ENCODE results near the gene PIK3R3.

DNA sequence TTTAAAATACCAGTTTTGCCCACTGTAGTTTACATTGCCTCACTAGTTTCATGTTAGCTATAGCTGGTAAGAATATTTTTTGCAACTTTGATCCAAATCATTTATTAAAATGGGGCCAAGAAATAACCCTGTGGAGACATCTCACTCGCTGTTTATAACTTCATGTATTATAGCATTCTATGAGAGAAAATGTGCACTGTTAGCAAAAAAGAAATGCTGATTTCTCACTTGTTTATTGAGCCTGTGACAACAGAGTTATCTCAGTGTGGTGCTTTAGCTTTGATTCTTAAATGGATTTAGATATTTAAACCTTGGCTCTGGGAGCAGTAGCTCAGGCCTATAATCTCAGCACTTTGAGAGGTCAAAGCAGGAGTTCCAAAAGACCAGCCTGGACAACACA lies 127.9 kb downstream of the PIK3R3 start:
- no peak for TF ChIP-seq EZH2 (IDR thresholded peaks at IDR 0.05; ENCODE audit: insufficient read depth, poor library complexity, severe bottlenecking)
- no peak for TF ChIP-seq EZH2phosphoT487 (IDR thresholded peaks at IDR 0.05; ENCODE audit: insufficient read depth, low read depth)

All from GM23248 (cell line).